ENCODE results near the gene CNGA1.
A peak's percentile ranks its signal among the peaks of the same experiment; 100 is the strongest.

Gene CNGA1

GRCh38 chr4:48033825-48034413 lies 17.4 kb upstream of the CNGA1 start:
- Histone ChIP-seq H3K4me1 (ENCODE audit: control insufficient read depth, insufficient read depth, low read length) (no peaks in the 10 kb centered on the region), H3K27ac (ENCODE audit: extremely low read depth, low read depth, low read length) (no peak overlapping the region), H3K4me3 (ENCODE audit: low read depth, low read length) (no peak overlapping the region), H3K9me3 (ENCODE audit: control insufficient read depth, insufficient read depth, low read depth, low read length) (no peaks in the 10 kb centered on the region), H3K36me3 (ENCODE audit: control insufficient read depth in 2 of 2, insufficient read depth in 1 of 2, low read length in 2 of 2) (peaks cover 0 to 24% of the 10 kb centered on the region in 2 experiments; a peak in 1 of 3 replicates)
- CTCF ChIA-PET = interaction anchor here (0.5 to 3.0 kb wide), 8 partner anchors 9 to 75 kb away, joined by 3 to 13 read pairs (median 6); no protein-coding TSS in a partner anchor
- TF ChIP-seq ZNF639 (tag by site-specific recombination; IDR thresholded peaks at IDR 0.05) (no peak), SCRT2 (tag by site-specific recombination; IDR thresholded peaks at IDR 0.05) (0 out of 2 replicates have a peak, but pooled peaks have one; percentile 14)
- POLR2A ChIA-PET = no interaction called here

GRCh38 chr4:48033412-48033811 lies 16.9 kb upstream of the CNGA1 start:
- Histone ChIP-seq H3K4me1 (ENCODE audit: control insufficient read depth, insufficient read depth, low read length) (no peaks in the 10 kb centered on the region), H3K36me3 (ENCODE audit: control insufficient read depth in 2 of 2, insufficient read depth in 1 of 2, low read length in 2 of 2) (peaks cover 0 to 24% of the 10 kb centered on the region in 2 experiments; a peak in 1 of 3 replicates), H3K4me3 (ENCODE audit: low read depth, low read length) (no peak overlapping the region), H3K27ac (ENCODE audit: extremely low read depth, low read depth, low read length) (no peak overlapping the region), H3K9me3 (ENCODE audit: control insufficient read depth, insufficient read depth, low read depth, low read length) (no peaks in the 10 kb centered on the region)
- ChIA-PET POLR2A (no interaction called here), CTCF (interaction anchor here (0.5 to 3.0 kb wide), 5 partner anchors 13 to 76 kb away, joined by 3 to 13 read pairs (median 7); no protein-coding TSS in a partner anchor)
- TF ChIP-seq ZNF560 (tag by site-specific recombination; IDR thresholded peaks at IDR 0.05; ENCODE audit: borderline replicate concordance) (no peak), ZFP3 (tag by site-specific recombination; IDR thresholded peaks at IDR 0.05; ENCODE audit: low read depth) (no peak), ZNF221 (tag by site-specific recombination; IDR thresholded peaks at IDR 0.05; ENCODE audit: borderline replicate concordance) (no peak)

GRCh38 chr4:48032721-48033120 lies 16.2 kb upstream of the CNGA1 start:
- Histone ChIP-seq H3K9me3 (ENCODE audit: control insufficient read depth, insufficient read depth, low read depth, low read length) (no peaks in the 10 kb centered on the region), H3K4me3 (ENCODE audit: low read depth, low read length) (no peak overlapping the region), H3K36me3 (ENCODE audit: control insufficient read depth in 2 of 2, insufficient read depth in 1 of 2, low read length in 2 of 2) (peaks cover 0 to 28% of the 10 kb centered on the region in 2 experiments; a peak in 1 of 3 replicates), H3K4me1 (ENCODE audit: control insufficient read depth, insufficient read depth, low read length) (no peaks in the 10 kb centered on the region), H3K27ac (ENCODE audit: extremely low read depth, low read depth, low read length) (no peak overlapping the region)
- ChIA-PET CTCF (interaction anchor here (1.0 to 1.6 kb wide), 3 partner anchors 55 to 77 kb away, joined by 5 to 8 read pairs (median 6); no protein-coding TSS in a partner anchor), POLR2A (interaction anchor here (1.3 kb wide), 1 partner anchor 17 kb away, joined by 3 read pairs; no protein-coding TSS in a partner anchor)
- TF ChIP-seq ZNF555 (tag by site-specific recombination; conservative IDR thresholded peaks at IDR 0.05) = no peak
- TF ChIP-seq ZNF510 (tag by site-specific recombination; IDR thresholded peaks at IDR 0.05; ENCODE audit: insufficient replicate concordance) = no peak
- TF ChIP-seq ZNF398 (tag by site-specific recombination; IDR thresholded peaks at IDR 0.05) = no peak
- TF ChIP-seq SALL2 (tag by site-specific recombination; IDR thresholded peaks at IDR 0.05; ENCODE audit: borderline replicate concordance) = no peak
- TF ChIP-seq ZFP3 (tag by site-specific recombination; IDR thresholded peaks at IDR 0.05; ENCODE audit: low read depth) = no peak

GRCh38 chr4:48031802-48032525 lies 15.5 kb upstream of the CNGA1 start:
- Histone ChIP-seq H3K27ac (ENCODE audit: extremely low read depth, low read depth, low read length) (no peak overlapping the region; the same call in 1 of the 2 replicates), H3K36me3 (ENCODE audit: control insufficient read depth in 2 of 2, insufficient read depth in 1 of 2, low read length in 2 of 2) (peaks cover 0 to 31% of the 10 kb centered on the region in 2 experiments; a peak in 2 of 3 replicates), H3K4me1 (ENCODE audit: control insufficient read depth, insufficient read depth, low read length) (no peaks in the 10 kb centered on the region), H3K9me3 (ENCODE audit: control insufficient read depth, insufficient read depth, low read depth, low read length) (no peaks in the 10 kb centered on the region), H3K4me3 (ENCODE audit: low read depth, low read length) (no peak overlapping the region)
- CTCF ChIA-PET = interaction anchor here (0.8 to 1.6 kb wide), 5 partner anchors 13 to 336 kb away, joined by 3 to 8 read pairs (median 5); no protein-coding TSS in a partner anchor
- POLR2A ChIA-PET = interaction anchor here (1.3 kb wide), 1 partner anchor 17 kb away, joined by 3 read pairs; no protein-coding TSS in a partner anchor
- TF ChIP-seq ZNF394 (tag by site-specific recombination; IDR thresholded peaks at IDR 0.05; ENCODE audit: borderline replicate concordance) = no peak
- no peak for TF ChIP-seq ZNF747 (tag by site-specific recombination; IDR thresholded peaks at IDR 0.05)
- TF ChIP-seq EGR2 (tag by site-specific recombination; IDR thresholded peaks at IDR 0.05; ENCODE audit: low read depth) = no peak
- TF ChIP-seq ZNF398 (tag by site-specific recombination; IDR thresholded peaks at IDR 0.05) = no peak
- TF ChIP-seq YY1 (tag by site-specific recombination; IDR thresholded peaks at IDR 0.05) = no peak
- no peak for TF ChIP-seq ZNF514 (tag by site-specific recombination; IDR thresholded peaks at IDR 0.05)
- TF ChIP-seq GLIS1 (tag by site-specific recombination; IDR thresholded peaks at IDR 0.05) = peak; percentile 21; the same call in 1 of the 2 replicates
- TF ChIP-seq ZBTB21 (tag by site-specific recombination; IDR thresholded peaks at IDR 0.05) = no peak
- no peak for TF ChIP-seq AEBP2 (tag by site-specific recombination; IDR thresholded peaks at IDR 0.05; ENCODE audit: borderline replicate concordance)

Measured in HEK293 (cell line).